Caco-2 (cell line): ENCODE data around the gene BRDT. TPM values are rescaled to one million over a fixed set of nuclear protein-coding genes. Genes with fewer than 3 reads are reported as not detected.

Source experiments
- BruUV-seq: library from RNA; stranded (reverse); fragments of 400-500 nt; replicated peaks from 2 replicates; lab custom pipeline; 2021; lab: Mats Ljungman, UMichigan
- CTCF ChIA-PET: fragments of 300-600 bp; sonication (Branson Sonifier 250); formaldehyde crosslinking; loops from one replicate; lab custom pipeline; 2022; ENCODE audit warnings: antibody characterized with exemption; lab: Charles Lee
- POLR2A ChIA-PET: fragments of 300-600 bp; sonication (Branson Sonifier 250); formaldehyde crosslinking; loops from one replicate; lab custom pipeline; 2022; ENCODE audit warnings: antibody characterized with exemption; lab: Charles Lee
- DNase-seq, 2 experiments: peaks; one replicate each; pipeline versions ENCODE4 v3.0.0 to v3.0.0-alpha.2; 2020 to 2022
- H3K27me3 ChIP-seq: replicated peaks from 2 replicates; pipeline ENCODE4 v1.6.0; 2011; ENCODE audit warnings: low read length; ENCODE audit not compliant: control insufficient read depth, insufficient read depth
- H3K36me3 ChIP-seq: 2 replicates; pipeline ENCODE4 v1.5.1; 2011; ENCODE audit warnings: low read length; ENCODE audit not compliant: control insufficient read depth, insufficient read depth
- H3K4me1 ChIP-seq: fragments of 250-450 bp; sonication (Bioruptor Pico); 2 replicates; pipeline ENCODE4 v1.5.1; 2020; ENCODE audit warnings: mild to moderate bottlenecking
- H3K4me3 ChIP-seq: 2 replicates; pipeline ENCODE4 v1.5.1; 2011; ENCODE audit warnings: low read depth, mild to moderate bottlenecking, control low read depth, low read length
- H3K9me3 ChIP-seq: fragments of 250-450 bp; sonication (Bioruptor Pico); 2 replicates; pipeline ENCODE4 v1.5.1; 2020; ENCODE audit warnings: mild to moderate bottlenecking, moderate library complexity
- H3K27ac Mint-ChIP-seq: one replicate; pipeline ENCODE4 v1.8.0; 2022; ENCODE audit warnings: mixed read lengths; ENCODE audit not compliant: unreplicated experiment
- H3K27me3 Mint-ChIP-seq: one replicate; pipeline ENCODE4 v1.8.0; 2022; ENCODE audit warnings: mixed read lengths; ENCODE audit not compliant: insufficient read depth, unreplicated experiment
- H3K36me3 Mint-ChIP-seq: one replicate; pipeline ENCODE4 v1.8.0; 2022; ENCODE audit warnings: mild to moderate bottlenecking, mixed read lengths; ENCODE audit not compliant: insufficient read depth, unreplicated experiment
- H3K4me1 Mint-ChIP-seq: one replicate; pipeline ENCODE4 v1.8.0; 2022; ENCODE audit warnings: low read depth, mixed read lengths; ENCODE audit not compliant: unreplicated experiment
- H3K4me3 Mint-ChIP-seq: one replicate; pipeline ENCODE4 v1.8.0; 2022; ENCODE audit warnings: mild to moderate bottlenecking, moderate library complexity, mixed read lengths; ENCODE audit not compliant: unreplicated experiment
- H3K9me3 Mint-ChIP-seq: one replicate; pipeline ENCODE4 v1.8.0; 2022; ENCODE audit warnings: mixed read lengths; ENCODE audit not compliant: unreplicated experiment
- intact Hi-C: fragments of 100-400 bp; cut with micrococcal nuclease; formaldehyde crosslinking; loops from one replicate; pipeline ENCODE4 v1.10.0; 2022; ENCODE audit not compliant: unreplicated experiment
- total RNA-seq: library from RNA; stranded (reverse); gene quantifications from 2 replicates; pipeline ENCODE4 v1.2.3, GENCODE V29; 2022
- TF ChIP-seq, protein P1 (sequence below), 2 experiments: fragments of 200-600 bp in 1 of 2; IDR thresholded peaks; 1 replicate in 1 of 2; 2 replicates in 1 of 2; pipeline versions ENCODE4 v1.5.1 to v1.8.0; 2011 to 2022; ENCODE audit warnings: antibody characterized with exemption in 1 of 2, control low read depth in 1 of 2, inconsistent platforms in 1 of 2, low read depth in 1 of 2, low read length in 1 of 2, mild to moderate bottlenecking in 1 of 2, moderate library complexity in 1 of 2; ENCODE audit not compliant: insufficient read depth in 1 of 2, severe bottlenecking in 1 of 2, unreplicated experiment in 1 of 2

The BRDT gene
- total RNA-seq, 1 experiment from 2014 or later: not detected

DNA sequence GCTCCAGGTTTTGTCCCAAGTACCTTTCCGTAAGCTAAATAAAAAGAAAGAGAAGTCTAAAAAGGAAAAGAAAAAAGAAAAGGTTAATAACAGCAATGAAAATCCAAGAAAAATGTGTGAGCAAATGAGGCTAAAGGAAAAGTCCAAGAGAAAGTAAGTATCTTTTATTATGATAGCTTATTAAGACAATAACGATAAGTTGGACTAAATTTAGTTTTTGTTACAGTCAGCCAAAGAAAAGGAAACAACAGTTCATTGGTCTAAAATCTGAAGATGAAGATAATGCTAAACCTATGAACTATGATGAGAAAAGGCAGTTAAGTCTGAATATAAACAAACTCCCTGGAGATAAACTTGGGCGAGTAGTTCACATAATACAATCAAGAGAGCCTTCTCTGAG is 31.5 kb downstream of the BRDT start:
- H3K36me3 ChIP-seq: no peaks in the 10 kb centered on the region
- H3K4me3 Mint-ChIP-seq: no peak overlapping the region
- TF ChIP-seq, protein P1, sequence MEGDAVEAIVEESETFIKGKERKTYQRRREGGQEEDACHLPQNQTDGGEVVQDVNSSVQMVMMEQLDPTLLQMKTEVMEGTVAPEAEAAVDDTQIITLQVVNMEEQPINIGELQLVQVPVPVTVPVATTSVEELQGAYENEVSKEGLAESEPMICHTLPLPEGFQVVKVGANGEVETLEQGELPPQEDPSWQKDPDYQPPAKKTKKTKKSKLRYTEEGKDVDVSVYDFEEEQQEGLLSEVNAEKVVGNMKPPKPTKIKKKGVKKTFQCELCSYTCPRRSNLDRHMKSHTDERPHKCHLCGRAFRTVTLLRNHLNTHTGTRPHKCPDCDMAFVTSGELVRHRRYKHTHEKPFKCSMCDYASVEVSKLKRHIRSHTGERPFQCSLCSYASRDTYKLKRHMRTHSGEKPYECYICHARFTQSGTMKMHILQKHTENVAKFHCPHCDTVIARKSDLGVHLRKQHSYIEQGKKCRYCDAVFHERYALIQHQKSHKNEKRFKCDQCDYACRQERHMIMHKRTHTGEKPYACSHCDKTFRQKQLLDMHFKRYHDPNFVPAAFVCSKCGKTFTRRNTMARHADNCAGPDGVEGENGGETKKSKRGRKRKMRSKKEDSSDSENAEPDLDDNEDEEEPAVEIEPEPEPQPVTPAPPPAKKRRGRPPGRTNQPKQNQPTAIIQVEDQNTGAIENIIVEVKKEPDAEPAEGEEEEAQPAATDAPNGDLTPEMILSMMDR (IDR thresholded peaks at IDR 0.05; ENCODE audit: insufficient read depth in 1 of 2, low read depth in 1 of 2, low read length in 1 of 2, severe bottlenecking in 1 of 2, unreplicated experiment in 1 of 2): no peak
- no peaks in the 10 kb centered on the region for H3K9me3 ChIP-seq
- no peaks in the 10 kb centered on the region for H3K27me3 ChIP-seq
- H3K36me3 Mint-ChIP-seq: no peaks in the 10 kb centered on the region
- no peak for DNase-seq
- H3K4me3 ChIP-seq: no peak overlapping the region
- no peaks in the 10 kb centered on the region for H3K9me3 Mint-ChIP-seq
- POLR2A ChIA-PET: no interaction called here
- H3K27me3 Mint-ChIP-seq: no peaks in the 10 kb centered on the region
- no peaks in the 10 kb centered on the region for H3K4me1 Mint-ChIP-seq
- BruUV-seq: no TSS peak
- intact Hi-C loops: no loop called here
- no peaks in the 10 kb centered on the region for H3K4me1 ChIP-seq
- H3K27ac Mint-ChIP-seq: no peak overlapping the region
- CTCF ChIA-PET: no interaction called here

DNA sequence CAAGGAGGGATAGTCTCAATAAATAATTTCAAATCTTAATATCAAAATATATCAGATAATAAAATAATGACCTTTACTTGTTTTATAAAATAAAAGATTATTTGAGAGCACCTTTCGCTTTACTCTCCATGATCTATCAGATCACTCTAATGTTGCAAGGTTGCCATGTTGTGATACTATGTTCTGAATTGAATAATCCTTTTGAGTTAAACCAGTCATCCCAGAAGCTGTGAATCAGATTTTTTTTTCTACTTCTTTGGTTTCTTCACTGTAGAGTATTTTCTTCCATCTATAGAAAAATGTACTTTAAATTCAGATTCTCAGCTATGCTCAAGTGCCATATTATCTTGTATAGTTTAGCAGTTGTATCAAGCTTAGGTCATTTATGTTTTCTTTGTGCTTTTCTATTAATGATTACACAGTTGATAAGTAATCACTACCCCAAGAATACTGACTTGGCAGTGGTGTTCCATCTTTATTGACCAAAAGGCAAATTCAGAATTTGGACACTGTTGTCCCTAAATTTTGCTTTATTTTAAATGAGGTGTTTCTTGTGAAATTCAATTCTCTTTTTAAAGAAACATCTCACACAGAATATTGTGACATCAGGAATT is 32.9 kb downstream of the BRDT start:
- H3K36me3 ChIP-seq: no peaks in the 10 kb centered on the region
- H3K4me1 ChIP-seq: no peaks in the 10 kb centered on the region
- no peak for DNase-seq
- H3K27me3 Mint-ChIP-seq: no peaks in the 10 kb centered on the region
- TF ChIP-seq, protein P1 (IDR thresholded peaks at IDR 0.05; ENCODE audit: insufficient read depth in 1 of 2, low read depth in 1 of 2, low read length in 1 of 2, severe bottlenecking in 1 of 2, unreplicated experiment in 1 of 2): no peak
- H3K27ac Mint-ChIP-seq: no peak overlapping the region
- no peaks in the 10 kb centered on the region for H3K9me3 ChIP-seq
- BruUV-seq: no TSS peak
- H3K4me3 Mint-ChIP-seq: no peak overlapping the region
- CTCF ChIA-PET: no interaction called here
- POLR2A ChIA-PET: no interaction called here
- no peaks in the 10 kb centered on the region for H3K9me3 Mint-ChIP-seq
- no peaks in the 10 kb centered on the region for H3K27me3 ChIP-seq
- intact Hi-C loops: no loop called here
- H3K4me3 ChIP-seq: no peak overlapping the region
- no peaks in the 10 kb centered on the region for H3K36me3 Mint-ChIP-seq
- H3K4me1 Mint-ChIP-seq: no peaks in the 10 kb centered on the region

DNA sequence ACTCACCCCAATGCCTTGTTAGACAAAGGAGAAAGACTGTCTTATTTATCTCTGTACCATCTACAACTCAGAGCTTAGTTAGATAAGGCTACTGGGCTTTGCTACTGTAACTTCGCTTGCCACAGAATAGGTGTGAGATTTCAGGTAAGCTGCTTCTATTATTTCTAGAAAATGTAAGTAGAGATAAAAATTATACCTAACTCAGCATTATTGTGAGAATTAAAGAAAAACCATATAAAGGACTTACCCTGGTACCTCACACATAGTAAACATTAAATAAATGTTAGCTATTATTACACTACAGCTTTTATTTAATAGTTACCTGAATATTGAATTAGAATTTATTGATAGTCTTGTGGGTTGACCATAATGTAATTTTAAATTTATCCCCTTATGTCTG is 44.1 kb downstream of the BRDT start:
- Histone ChIP-seq H3K4me1 (no peaks in the 10 kb centered on the region), H3K9me3 (no peaks in the 10 kb centered on the region), H3K36me3 (no peaks in the 10 kb centered on the region), H3K27me3 (no peaks in the 10 kb centered on the region), H3K4me3 (no peak overlapping the region)
- intact Hi-C loops: no loop called here
- no TSS peak for BruUV-seq
- POLR2A ChIA-PET: no interaction called here
- Mint-ChIP-seq H3K9me3 (no peaks in the 10 kb centered on the region), H3K27me3 (no peaks in the 10 kb centered on the region), H3K36me3 (no peaks in the 10 kb centered on the region), H3K4me3 (no peak overlapping the region), H3K4me1 (no peaks in the 10 kb centered on the region), H3K27ac (no peak overlapping the region)
- DNase-seq: no peak
- CTCF ChIA-PET: interaction anchor here (0.6 kb wide), 1 partner anchor 298 kb away, joined by 3 read pairs; no protein-coding TSS in a partner anchor
- TF ChIP-seq, protein P1 (IDR thresholded peaks at IDR 0.05; ENCODE audit: insufficient read depth in 1 of 2, low read depth in 1 of 2, low read length in 1 of 2, severe bottlenecking in 1 of 2, unreplicated experiment in 1 of 2): no peak
